ENCODE results near the gene MARF1. TPM values are rescaled to one million over a fixed set of nuclear protein-coding genes. Genes with fewer than 3 reads are reported as not detected.

MARF1 gene
- total and polyA plus RNA-seq, 4 donors, result 7.0 to 19.8 (median 12.6) TPM

GRCh38 chr16:15602285-15603044, 40.5 kb downstream of the MARF1 start:
- no peaks in the 10 kb centered on the region for H3K9me3 ChIP-seq (ENCODE audit: control insufficient read depth in 4 of 4, low read length in 3 of 4)
- no peak overlapping the region for H3K9ac ChIP-seq (ENCODE audit: low read depth in 1 of 2, low read length in 2 of 2)
- H3K4me3 ChIP-seq (ENCODE audit: low read depth in 1 of 3, low read length in 3 of 3), result no peak overlapping the region
- H3K27me3 ChIP-seq (ENCODE audit: control insufficient read depth in 4 of 4, insufficient read depth in 4 of 4, low read length in 3 of 4), result no peaks in the 10 kb centered on the region
- DNase-seq (ENCODE audit: low spot score), result no peak
- H3K27ac ChIP-seq (ENCODE audit: low read depth in 1 of 2, low read length in 2 of 2), result no peak overlapping the region
- no peak for TF ChIP-seq EGR1 (IDR thresholded peaks at IDR 0.05; ENCODE audit: low read depth in 2 of 2)
- no peak for TF ChIP-seq GABPA (IDR thresholded peaks at IDR 0.05 in 1 of 2, conservative IDR thresholded peaks at IDR 0.05 in 1 of 2)
- no peak for TF ChIP-seq HNF4A (conservative IDR thresholded peaks at IDR 0.05)
- TF ChIP-seq SP1 (IDR thresholded peaks at IDR 0.05), result no peak
- TF ChIP-seq YY1 (IDR thresholded peaks at IDR 0.05), result no peak
- no peak for TF ChIP-seq HNF4G (IDR thresholded peaks at IDR 0.05)
- TF ChIP-seq FOXA2 (IDR thresholded peaks at IDR 0.05), result no peak
- TF ChIP-seq TAF1 (conservative IDR thresholded peaks at IDR 0.05), result no peak
- TF ChIP-seq RXRA (IDR thresholded peaks at IDR 0.05), result no peak
- TF ChIP-seq ZBTB33 (IDR thresholded peaks at IDR 0.05), result no peak
- 98% methylated on average over 23 of the region's 23 CpGs for WGBS
- H3K4me1 ChIP-seq (ENCODE audit: control insufficient read depth in 4 of 4, insufficient read depth in 4 of 4, low read length in 3 of 4), result peaks cover 9 to 29% (median 26%) of the 10 kb centered on the region in 4 donors
- H3K36me3 ChIP-seq (ENCODE audit: control insufficient read depth in 4 of 4, insufficient read depth in 3 of 4, low read depth in 1 of 4, low read length in 3 of 4), result peaks cover 9 to 64% (median 42%) of the 10 kb centered on the region in 4 donors

GRCh38 chr16:15601212-15601879, 41.6 kb downstream of the MARF1 start:
- Histone ChIP-seq H3K27ac (ENCODE audit: low read depth in 1 of 2, low read length in 2 of 2) (no peak overlapping the region), H3K36me3 (ENCODE audit: control insufficient read depth in 4 of 4, insufficient read depth in 3 of 4, low read depth in 1 of 4, low read length in 3 of 4) (peaks cover 9 to 69% (median 46%) of the 10 kb centered on the region in 4 donors), H3K4me1 (ENCODE audit: control insufficient read depth in 4 of 4, insufficient read depth in 4 of 4, low read length in 3 of 4) (peaks cover 3 to 20% (median 18%) of the 10 kb centered on the region in 4 donors), H3K9me3 (ENCODE audit: control insufficient read depth in 4 of 4, low read length in 3 of 4) (no peaks in the 10 kb centered on the region), H3K4me3 (ENCODE audit: low read depth in 1 of 3, low read length in 3 of 3) (no peak overlapping the region), H3K9ac (ENCODE audit: low read depth in 1 of 2, low read length in 2 of 2) (no peak overlapping the region), H3K27me3 (ENCODE audit: control insufficient read depth in 4 of 4, insufficient read depth in 4 of 4, low read length in 3 of 4) (no peaks in the 10 kb centered on the region)
- DNase-seq (ENCODE audit: low spot score), result no peak
- TF ChIP-seq FOXA2 (IDR thresholded peaks at IDR 0.05), result no peak
- TF ChIP-seq ATF3 (IDR thresholded peaks at IDR 0.05), result no peak
- no peak for TF ChIP-seq NR2F2 (IDR thresholded peaks at IDR 0.05)
- peak; percentile 97 for TF ChIP-seq REST (IDR thresholded peaks at IDR 0.05)
- TF ChIP-seq RAD21 (IDR thresholded peaks at IDR 0.05), result no peak
- no peak for TF ChIP-seq CTCF (IDR thresholded peaks at IDR 0.05; ENCODE audit: low read depth, low read length, missing input control)
- TF ChIP-seq ZBTB33 (IDR thresholded peaks at IDR 0.05), result no peak
- no peak for TF ChIP-seq SP1 (IDR thresholded peaks at IDR 0.05)
- no peak for TF ChIP-seq JUND (IDR thresholded peaks at IDR 0.05)
- WGBS, result 94% methylated on average over 9 of the region's 9 CpGs
